HFFc6 (cell line): Measurements from ENCODE around the gene IFNAR2. TPM values are rescaled to one million over a fixed set of nuclear protein-coding genes. Genes with fewer than 3 reads are reported as not detected.
"Not testable (repeated sequence)": the region's sequence is repeated elsewhere in the genome, so short reads cannot be mapped to it uniquely, and the experiment has no call there.

ENCODE experiments used
- DNase-seq: peaks from one replicate; pipeline ENCODE4 v3.0.0-alpha.2; 2018
- H3K27ac Mint-ChIP-seq: 2 replicates; pipeline ENCODE4 v1.8.0; 2020; ENCODE audit warnings: mild to moderate bottlenecking, mixed read lengths
- H3K27me3 Mint-ChIP-seq: 2 replicates; pipeline ENCODE4 v1.8.0; 2021; ENCODE audit warnings: mild to moderate bottlenecking, moderate library complexity, mixed read lengths; ENCODE audit not compliant: insufficient read depth
- H3K36me3 Mint-ChIP-seq: 2 replicates; pipeline ENCODE4 v1.8.0; 2021; ENCODE audit warnings: low read depth, mixed read lengths
- H3K4me1 Mint-ChIP-seq: 2 replicates; pipeline ENCODE4 v1.8.0; 2020; ENCODE audit warnings: low read depth, mixed read lengths
- H3K4me3 Mint-ChIP-seq: 2 replicates; pipeline ENCODE4 v1.8.0; 2020; ENCODE audit warnings: mild to moderate bottlenecking, moderate library complexity, mixed read lengths
- H3K9me3 Mint-ChIP-seq: 2 replicates; pipeline ENCODE4 v1.8.0; 2020; ENCODE audit warnings: mild to moderate bottlenecking, mixed read lengths
- CTCF ChIP-seq: fragments of 200-600 bp; sonication (generic); IDR thresholded peaks from 2 replicates; pipeline ENCODE4 v1.5.0; 2021; ENCODE audit warnings: antibody characterized with exemption, mild to moderate bottlenecking
- total RNA-seq, 6 experiments: library from RNA; stranded (reverse); fragmentation: NEBNext Ultra II Directional; extraction: Animal tissue kit (Norgen Biotek cat#: 25700); gene quantifications; 2 replicates in 1 of 6; 3 replicates in 5 of 6; pipeline ENCODE4 v1.2.3, GENCODE V29; 2021

The IFNAR2 gene
- total RNA-seq, 6 experiments from 2014 or later: 8.0 to 14.6 (median 11.0) TPM

DNA sequence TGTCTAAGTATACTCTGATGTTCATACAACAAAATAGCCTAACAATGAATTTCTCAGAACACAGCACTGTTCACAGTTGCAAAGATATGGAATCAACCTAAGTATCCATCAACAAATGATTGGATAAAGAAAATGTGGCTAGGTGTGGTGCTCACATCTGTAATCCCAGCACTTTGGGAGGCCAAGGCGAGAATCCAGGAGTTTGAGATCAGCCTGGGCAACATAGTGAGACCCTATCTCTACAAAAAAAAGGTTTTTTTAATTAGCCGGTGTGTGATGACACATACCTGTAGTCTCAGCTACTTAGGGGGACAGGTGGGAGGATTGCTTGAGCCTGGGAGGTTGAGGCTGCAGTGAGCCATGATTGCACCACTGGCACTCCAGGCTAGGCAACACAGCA, 10.7 kb downstream of the IFNAR2 start:
- DNase-seq: no peak
- Mint-ChIP-seq H3K4me3 (no peak overlapping the region), H3K27me3 (peaks cover 3% of the 10 kb centered on the region), H3K9me3 (no peaks in the 10 kb centered on the region), H3K4me1 (peaks cover 17% of the 10 kb centered on the region), H3K27ac (no peak overlapping the region), H3K36me3 (peaks cover 11% of the 10 kb centered on the region)
- no peak for TF ChIP-seq CTCF

DNA sequence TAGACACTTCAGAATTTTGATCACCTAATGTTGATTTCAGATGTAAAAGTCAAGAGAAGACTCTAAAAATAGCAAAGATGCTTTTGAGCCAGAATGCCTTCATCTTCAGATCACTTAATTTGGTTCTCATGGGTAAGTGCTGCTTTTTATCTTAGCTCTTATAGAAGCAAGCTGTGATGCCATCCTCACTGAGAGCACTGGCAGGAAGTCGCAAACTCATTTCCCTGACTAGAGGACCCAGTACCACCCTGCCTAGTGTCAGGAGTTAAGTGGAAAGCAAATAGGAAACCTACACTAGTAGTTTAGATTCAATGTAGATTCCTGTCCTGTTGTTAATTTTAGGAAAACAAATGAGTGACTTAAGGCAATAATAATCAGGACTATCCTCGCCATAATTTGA, 12.1 kb downstream of the IFNAR2 start:
- no peaks in the 10 kb centered on the region for H3K9me3 Mint-ChIP-seq
- peaks cover 23% of the 10 kb centered on the region for H3K36me3 Mint-ChIP-seq
- no peak overlapping the region for H3K27ac Mint-ChIP-seq
- peaks cover 17% of the 10 kb centered on the region for H3K4me1 Mint-ChIP-seq
- no peak for DNase-seq
- TF ChIP-seq CTCF: no peak
- no peak overlapping the region for H3K4me3 Mint-ChIP-seq
- no peaks in the 10 kb centered on the region for H3K27me3 Mint-ChIP-seq

GRCh38 chr21:33242846-33243245, 13.1 kb downstream of the IFNAR2 start:
- H3K36me3 Mint-ChIP-seq: peaks cover 28% of the 10 kb centered on the region
- not testable (repeated sequence) for H3K27me3 Mint-ChIP-seq, H3K4me3 Mint-ChIP-seq, H3K27ac Mint-ChIP-seq, DNase-seq, H3K9me3 Mint-ChIP-seq
- peaks cover 11% of the 10 kb centered on the region for H3K4me1 Mint-ChIP-seq

DNA sequence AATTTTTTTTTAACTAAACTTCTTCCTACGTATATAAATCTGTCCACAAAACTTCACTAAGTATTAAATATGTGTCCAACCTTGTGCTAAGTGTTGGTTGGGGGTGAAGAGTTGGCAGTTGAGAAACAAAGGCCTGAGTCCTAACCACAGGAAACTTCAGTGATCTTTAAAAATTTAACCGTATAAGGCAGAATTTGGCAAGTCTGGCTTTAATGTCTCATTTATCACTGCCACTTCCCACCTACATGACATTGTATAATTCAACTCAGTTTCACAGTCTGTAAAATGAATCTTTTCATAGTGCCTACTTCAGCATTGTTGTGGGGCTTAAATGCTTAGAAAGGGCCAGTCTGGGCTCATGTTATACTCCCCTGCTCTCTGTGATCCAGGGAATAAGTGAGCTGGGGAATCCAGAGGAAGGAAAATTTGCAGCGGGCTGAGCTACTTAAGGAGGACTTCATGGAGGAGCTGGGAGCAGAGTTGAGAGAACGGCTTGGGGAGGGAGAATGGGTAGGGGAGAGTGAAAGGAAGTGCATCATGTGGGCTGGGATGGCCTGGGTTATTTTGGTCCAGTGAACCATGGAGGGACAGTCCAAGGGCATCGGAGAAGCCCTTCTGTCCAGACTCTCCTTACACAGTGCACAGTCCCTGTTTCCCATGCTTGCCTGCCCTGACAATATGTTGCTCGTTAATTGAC, 14.5 kb downstream of the IFNAR2 start:
- H3K27ac Mint-ChIP-seq: no peak overlapping the region
- no peak for TF ChIP-seq CTCF
- no peaks in the 10 kb centered on the region for H3K9me3 Mint-ChIP-seq
- peaks cover 28% of the 10 kb centered on the region for H3K36me3 Mint-ChIP-seq
- DNase-seq: no peak
- no peaks in the 10 kb centered on the region for H3K4me1 Mint-ChIP-seq
- no peak overlapping the region for H3K4me3 Mint-ChIP-seq
- H3K27me3 Mint-ChIP-seq: no peaks in the 10 kb centered on the region

DNA sequence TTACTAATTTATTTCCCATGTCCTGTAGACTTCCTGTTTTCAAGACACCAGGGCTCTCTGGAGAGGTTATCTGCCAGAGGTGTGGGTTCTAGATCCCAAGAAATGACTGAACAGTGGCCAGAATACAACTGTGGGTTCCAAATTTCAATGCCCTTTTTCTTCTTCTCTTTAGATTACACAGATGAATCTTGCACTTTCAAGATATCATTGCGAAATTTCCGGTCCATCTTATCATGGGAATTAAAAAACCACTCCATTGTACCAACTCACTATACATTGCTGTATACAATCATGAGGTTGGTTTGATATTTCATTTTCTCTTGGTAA, 15.0 kb downstream of the IFNAR2 start:
- H3K27me3 Mint-ChIP-seq: no peaks in the 10 kb centered on the region
- H3K4me1 Mint-ChIP-seq: no peaks in the 10 kb centered on the region
- peaks cover 28% of the 10 kb centered on the region for H3K36me3 Mint-ChIP-seq
- H3K4me3 Mint-ChIP-seq: no peak overlapping the region
- no peak for TF ChIP-seq CTCF
- no peak for DNase-seq
- H3K9me3 Mint-ChIP-seq: no peaks in the 10 kb centered on the region
- no peak overlapping the region for H3K27ac Mint-ChIP-seq

DNA sequence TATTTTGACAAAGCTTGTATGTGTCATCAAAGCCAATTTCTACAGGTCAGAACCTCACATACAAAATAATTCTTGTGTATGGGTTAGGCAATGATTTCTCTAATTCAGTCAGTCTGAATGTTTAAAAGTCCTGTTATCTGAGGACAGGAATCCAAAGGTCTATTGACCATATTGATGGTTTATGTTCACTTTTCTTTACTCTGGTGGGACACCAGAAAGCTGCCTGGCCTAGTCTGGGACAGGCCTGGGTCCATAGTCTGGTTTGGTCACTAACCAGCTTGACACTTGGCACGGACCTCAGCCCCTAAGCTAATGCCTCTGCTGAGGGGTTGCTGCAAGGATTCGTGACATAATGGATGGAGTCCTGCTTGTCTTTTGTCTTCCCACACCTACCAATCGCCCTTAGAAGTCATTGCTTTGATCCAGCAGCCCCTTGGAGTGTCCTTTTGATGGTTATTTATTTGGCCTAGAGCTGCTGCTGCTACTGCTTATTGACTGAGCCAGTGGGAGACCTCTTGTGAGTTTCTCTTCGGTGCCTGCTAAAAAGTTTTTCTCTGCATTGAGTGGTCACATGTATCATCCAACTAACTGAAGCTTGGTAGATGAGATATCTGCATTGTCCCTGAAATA, 15.7 kb downstream of the IFNAR2 start:
- Mint-ChIP-seq H3K9me3 (no peaks in the 10 kb centered on the region), H3K27me3 (no peaks in the 10 kb centered on the region), H3K36me3 (peaks cover 28% of the 10 kb centered on the region), H3K4me3 (no peak overlapping the region), H3K4me1 (no peaks in the 10 kb centered on the region), H3K27ac (no peak overlapping the region)
- DNase-seq: no peak
- TF ChIP-seq CTCF: no peak
